H1 (cell line): ENCODE data around the gene RNF26.

Experiments used
- BRCA1 ChIP-seq: IDR thresholded peaks from 2 replicates; pipeline ENCODE4 v1.6.1; 2012; ENCODE audit warnings: low read depth, low read length, improper control_type of control experiment
- GABPA ChIP-seq: IDR thresholded peaks from 2 replicates; pipeline ENCODE4 v1.6.1; 2011; ENCODE audit warnings: mild to moderate bottlenecking, low read length, moderate library complexity, borderline replicate concordance; ENCODE audit not compliant: insufficient read depth
- JUND ChIP-seq: IDR thresholded peaks from 2 replicates; pipeline ENCODE4 v1.6.1; 2011; ENCODE audit warnings: mild to moderate bottlenecking, improper control_type of control experiment, low read length
- POLR2AphosphoS5 ChIP-seq: IDR thresholded peaks from 2 replicates; pipeline ENCODE4 v1.6.1; 2011; ENCODE audit warnings: low read depth, low read length
- RBBP5 ChIP-seq: IDR thresholded peaks from 2 replicates; pipeline ENCODE4 v1.7.1; 2012; ENCODE audit warnings: low read depth, mild to moderate bottlenecking, inconsistent platforms, low read length, moderate library complexity, borderline replicate concordance
- SP4 ChIP-seq: IDR thresholded peaks from 2 replicates; pipeline ENCODE4 v1.6.1; 2012; ENCODE audit warnings: low read length, inconsistent platforms
- TF ChIP-seq, protein P1 (sequence below), 3 experiments: IDR thresholded peaks; 1 replicate in 2 of 3; 2 replicates in 1 of 3; pipeline versions ENCODE4 v1.5.1 to v1.6.1; 2011; ENCODE audit warnings: low read length in 3 of 3, mild to moderate bottlenecking in 3 of 3, inconsistent platforms in 2 of 3, low read depth in 1 of 3, moderate library complexity in 1 of 3; ENCODE audit not compliant: insufficient read depth in 1 of 3; ENCODE audit errors: control extremely low read depth in 1 of 3

DNA sequence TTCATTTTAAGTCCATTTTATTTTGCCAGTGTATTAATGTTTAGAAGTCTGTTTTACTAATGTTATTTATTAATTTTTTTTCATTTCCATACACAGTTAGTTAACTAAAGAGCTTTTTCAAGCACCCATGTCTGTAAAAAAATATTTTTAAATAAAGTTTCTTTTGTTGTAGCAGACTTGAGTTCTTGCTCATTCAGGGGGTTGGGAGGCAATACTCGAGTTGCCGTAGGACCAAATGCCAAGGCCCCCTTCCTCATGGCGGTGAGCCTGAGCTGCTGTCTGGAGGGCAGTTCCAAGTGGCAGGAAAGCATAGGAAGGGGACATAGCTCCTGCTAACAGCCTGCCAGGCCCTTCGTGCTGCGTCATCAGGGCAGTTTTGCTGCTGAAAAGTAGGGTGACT is 26.4 kb upstream of the RNF26 start:
- TF ChIP-seq POLR2AphosphoS5 (no peak), GABPA (no peak), BRCA1 (no peak), RBBP5 (no peak), JUND (no peak), SP4 (no peak)
- TF ChIP-seq, protein P1, sequence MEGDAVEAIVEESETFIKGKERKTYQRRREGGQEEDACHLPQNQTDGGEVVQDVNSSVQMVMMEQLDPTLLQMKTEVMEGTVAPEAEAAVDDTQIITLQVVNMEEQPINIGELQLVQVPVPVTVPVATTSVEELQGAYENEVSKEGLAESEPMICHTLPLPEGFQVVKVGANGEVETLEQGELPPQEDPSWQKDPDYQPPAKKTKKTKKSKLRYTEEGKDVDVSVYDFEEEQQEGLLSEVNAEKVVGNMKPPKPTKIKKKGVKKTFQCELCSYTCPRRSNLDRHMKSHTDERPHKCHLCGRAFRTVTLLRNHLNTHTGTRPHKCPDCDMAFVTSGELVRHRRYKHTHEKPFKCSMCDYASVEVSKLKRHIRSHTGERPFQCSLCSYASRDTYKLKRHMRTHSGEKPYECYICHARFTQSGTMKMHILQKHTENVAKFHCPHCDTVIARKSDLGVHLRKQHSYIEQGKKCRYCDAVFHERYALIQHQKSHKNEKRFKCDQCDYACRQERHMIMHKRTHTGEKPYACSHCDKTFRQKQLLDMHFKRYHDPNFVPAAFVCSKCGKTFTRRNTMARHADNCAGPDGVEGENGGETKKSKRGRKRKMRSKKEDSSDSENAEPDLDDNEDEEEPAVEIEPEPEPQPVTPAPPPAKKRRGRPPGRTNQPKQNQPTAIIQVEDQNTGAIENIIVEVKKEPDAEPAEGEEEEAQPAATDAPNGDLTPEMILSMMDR (IDR thresholded peaks at IDR 0.05; ENCODE audit: control extremely low read depth in 1 of 3, insufficient read depth in 1 of 3, low read depth in 1 of 3, low read length in 3 of 3): no peak
